Sigmoid colon (tissue), 4 donors: ENCODE measurements around the gene XRCC5.

Experiments used
- CTCF ChIP-seq, 4 experiments: fragments of 450-650 bp in 3 of 4; fragments of 200-600 bp in 1 of 4; IDR thresholded peaks; one replicate each; pipeline ENCODE4 v1.5.1; 2016 to 2019; ENCODE audit warnings: antibody characterized with exemption in 4 of 4, mild to moderate bottlenecking in 3 of 4, moderate library complexity in 2 of 4
- EP300 ChIP-seq, 4 donors: sonication (generic); formaldehyde crosslinking; IDR thresholded peaks; one replicate each; pipeline ENCODE4 v1.6.1; 2017; ENCODE audit warnings: antibody characterized with exemption in 4 of 4
- POLR2A ChIP-seq, 2 donors: fragments of 450-650 bp; IDR thresholded peaks; one replicate each; pipeline ENCODE4 v1.6.1; 2016; ENCODE audit warnings: antibody characterized with exemption in 2 of 2, mild to moderate bottlenecking in 2 of 2, moderate library complexity in 2 of 2
- POLR2AphosphoS5 ChIP-seq, 4 donors: sonication (generic); formaldehyde crosslinking; IDR thresholded peaks; one replicate each; pipeline ENCODE4 v1.6.1; 2017; ENCODE audit warnings: antibody characterized with exemption in 4 of 4

DNA sequence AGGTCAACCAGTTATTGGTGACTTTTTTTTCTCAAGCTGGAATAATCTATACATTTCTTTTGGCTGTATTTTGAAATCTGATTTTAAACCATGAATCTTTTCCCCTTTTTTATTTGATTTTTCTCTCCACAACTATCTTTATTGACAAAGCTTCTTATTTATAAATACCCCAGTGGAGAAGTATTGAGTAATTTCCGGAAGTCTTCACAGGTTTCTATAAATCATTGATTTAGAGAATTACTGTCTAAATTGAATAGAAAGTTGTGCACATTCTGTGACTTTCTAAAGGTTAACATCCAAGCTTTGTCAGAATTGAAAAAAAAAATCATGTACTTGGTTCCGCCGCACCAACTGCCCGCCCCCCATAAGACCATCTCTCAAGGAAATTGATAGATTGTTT, 39.8 kb downstream of the XRCC5 start:
- TF ChIP-seq EP300 (IDR thresholded peaks at IDR 0.05) (no peak), POLR2AphosphoS5 (IDR thresholded peaks at IDR 0.05) (no peak), CTCF (IDR thresholded peaks at IDR 0.05) (no peak), POLR2A (IDR thresholded peaks at IDR 0.05) (no peak)
